AG04450 (cell line): ENCODE measurements around the gene FCAMR. TPM values are rescaled to one million over a fixed set of nuclear protein-coding genes. Genes with fewer than 3 reads are reported as not detected.

ENCODE experiments used
- CTCF ChIA-PET: fragments of 300-600, 350-600 bp; formaldehyde crosslinking; extraction: SDS; loops from one replicate; lab custom pipeline; 2022; ENCODE audit warnings: antibody characterized with exemption, inconsistent platforms; lab: Charles Lee
- POLR2A ChIA-PET: fragments of 350-600 bp; formaldehyde crosslinking; extraction: SDS; loops from one replicate; lab custom pipeline; 2021; ENCODE audit warnings: antibody characterized with exemption, inconsistent platforms; lab: Yijun Ruan, JAX
- DNase-seq: peaks from one replicate; pipeline ENCODE4 v3.0.0-alpha.2; 2011; ENCODE audit warnings: low read depth, low spot score
- H3K27ac ChIP-seq: one replicate; pipeline ENCODE4 v1.5.1; 2012; ENCODE audit warnings: low read depth, low read length, control low read depth
- H3K27me3 ChIP-seq: one replicate; pipeline ENCODE4 v1.6.0; 2012; ENCODE audit warnings: low read length; ENCODE audit not compliant: control insufficient read depth, insufficient read depth
- H3K4me3 ChIP-seq: 2 replicates; pipeline ENCODE4 v1.5.1; 2011; ENCODE audit warnings: mild to moderate bottlenecking, low read depth, low read length, control low read depth
- H3K9me3 ChIP-seq: 2 replicates; pipeline ENCODE4 v1.5.1; 2012; ENCODE audit warnings: low read length; ENCODE audit not compliant: control insufficient read depth, insufficient read depth
- CTCF ChIP-seq: IDR thresholded peaks from 2 replicates; pipeline ENCODE4 v1.5.1; 2011; ENCODE audit warnings: low read depth, low read length, control low read depth, inconsistent platforms
- polyA plus RNA-seq: library from polyadenylated mRNA; depleted of rRNA; stranded (reverse); fragments of >200 nt; gene quantifications from 2 replicates; pipeline ENCODE4 v1.2.3, GENCODE V29; 2011

The FCAMR gene
- polyA plus RNA-seq, 1 experiment, result not detected

GRCh38 chr1:206957639-206958038 is 12.6 kb downstream of the FCAMR start:
- Histone ChIP-seq H3K27ac (no peak overlapping the region), H3K9me3 (no peaks in the 10 kb centered on the region), H3K27me3 (peaks cover 27% of the 10 kb centered on the region), H3K4me3 (no peak overlapping the region)
- no peak for TF ChIP-seq CTCF
- ChIA-PET POLR2A (no interaction called here), CTCF (no interaction called here)
- DNase-seq, result no peak

- H3K27me3 ChIP-seq, result peaks cover 27% of the 10 kb centered on the region
- TF ChIP-seq CTCF, result no peak
- ChIA-PET CTCF (interaction anchor here (2.4 kb wide), 1 partner anchor 20 kb away, joined by 5 read pairs; no protein-coding TSS in a partner anchor), POLR2A (interaction anchor here (0.6 kb wide), 1 partner anchor 138 kb away, joined by 6 read pairs; no protein-coding TSS in a partner anchor)
- no peak for DNase-seq
- no peaks in the 10 kb centered on the region for H3K9me3 ChIP-seq
- H3K27ac ChIP-seq, result no peak overlapping the region
- no peak overlapping the region for H3K4me3 ChIP-seq
These were observed 14.5 kb downstream of the FCAMR start for GRCh38 chr1:206955476-206956451.

GRCh38 chr1:206954459-206955342 is 15.6 kb downstream of the FCAMR start:
- no peak overlapping the region for H3K27ac ChIP-seq
- CTCF ChIA-PET, result interaction anchor here (2.4 kb wide), 1 partner anchor 19 kb away, joined by 5 read pairs; no protein-coding TSS in a partner anchor
- peaks cover 24% of the 10 kb centered on the region for H3K27me3 ChIP-seq
- no peak for TF ChIP-seq CTCF
- DNase-seq, result no peak
- no peaks in the 10 kb centered on the region; the same call in 1 of the 2 replicates for H3K9me3 ChIP-seq
- POLR2A ChIA-PET, result no interaction called here
- H3K4me3 ChIP-seq, result no peak overlapping the region

- H3K4me3 ChIP-seq, result no peak overlapping the region
- no peak for DNase-seq
- ChIA-PET POLR2A (no interaction called here), CTCF (interaction anchor here (2.4 kb wide), 1 partner anchor 17 kb away, joined by 5 read pairs; no protein-coding TSS in a partner anchor)
- peaks cover 26% of the 10 kb centered on the region for H3K27me3 ChIP-seq
- TF ChIP-seq CTCF, result no peak
- H3K9me3 ChIP-seq, result no peaks in the 10 kb centered on the region; the same call in 1 of the 2 replicates
- no peak overlapping the region for H3K27ac ChIP-seq
These were observed 16.6 kb downstream of the FCAMR start for GRCh38 chr1:206953626-206954025.
